Mammary epithelial cell (primary cell): ENCODE results near the gene RPL21.

Experiments
- CTCF ChIP-seq, 2 donors: IDR thresholded peaks in 1 of 2; conservative IDR thresholded peaks in 1 of 2; 2 replicates each; pipeline ENCODE4 v1.5.1; 2011 to 2012; ENCODE audit warnings: inconsistent platforms in 2 of 2, low read length in 2 of 2, mild to moderate bottlenecking in 2 of 2, control low read depth in 1 of 2, low read depth in 1 of 2; ENCODE audit not compliant: insufficient read depth in 1 of 2; ENCODE audit errors: extremely low read depth in 1 of 2
- EZH2 ChIP-seq: IDR thresholded peaks from 2 replicates; pipeline ENCODE4 v1.6.1; 2012; ENCODE audit warnings: low read length, inconsistent platforms, borderline replicate concordance

- TF ChIP-seq CTCF (conservative IDR thresholded peaks at IDR 0.05 in 1 of 2, IDR thresholded peaks at IDR 0.05 in 1 of 2; ENCODE audit: extremely low read depth in 1 of 2, insufficient read depth in 1 of 2, low read depth in 1 of 2, low read length in 2 of 2) (peak; percentile 55 to 77), EZH2 (no peak)
Observed at GRCh38 chr13:27270594-27271520, 19.5 kb downstream of the RPL21 start, which contains the start of gene RASL11A.
